NCI-H1105 (cell line): ENCODE results near the gene PPP2R2C.

Experiments
- DNase-seq: peaks from one replicate; lab custom pipeline; 2025; lab: John Stamatoyannopoulos, UW

Gene PPP2R2C

GRCh38 chr4:6396696-6397236 is 75.6 kb downstream of the PPP2R2C start:
- no peak for DNase-seq

- no peak for DNase-seq
Measured at GRCh38 chr4:6395466-6396228, 76.8 kb downstream of the PPP2R2C start.

- no peak for DNase-seq
Measured at GRCh38 chr4:6394671-6395081, 77.7 kb downstream of the PPP2R2C start.

GRCh38 chr4:6393544-6394475 is 78.6 kb downstream of the PPP2R2C start:
- DNase-seq, result no peak

GRCh38 chr4:6393066-6393465 is 79.3 kb downstream of the PPP2R2C start:
- DNase-seq, result no peak

- DNase-seq, result no peak
Measured at GRCh38 chr4:6392407-6392806, 80.0 kb downstream of the PPP2R2C start.

- no peak for DNase-seq
Measured at GRCh38 chr4:6391852-6392188, 80.6 kb downstream of the PPP2R2C start.

GRCh38 chr4:6391186-6391851 is 81.1 kb downstream of the PPP2R2C start:
- DNase-seq, result no peak

- no peak for DNase-seq
Measured at GRCh38 chr4:6390356-6390755, 82.1 kb downstream of the PPP2R2C start.

- no peak for DNase-seq
Measured at GRCh38 chr4:6389142-6389825, 83.1 kb downstream of the PPP2R2C start.

- no peak for DNase-seq
Measured at GRCh38 chr4:6388713-6389112, 83.7 kb downstream of the PPP2R2C start.

- DNase-seq, result no peak
Measured at GRCh38 chr4:6387946-6388345, 84.5 kb downstream of the PPP2R2C start.

- no peak for DNase-seq
Measured at GRCh38 chr4:6386091-6386490, 86.3 kb downstream of the PPP2R2C start.

GRCh38 chr4:6385288-6385687 is 87.1 kb downstream of the PPP2R2C start:
- no peak for DNase-seq

GRCh38 chr4:6384541-6384940 is 87.9 kb downstream of the PPP2R2C start:
- DNase-seq, result no peak

- no peak for DNase-seq
Measured at GRCh38 chr4:6383929-6384328, 88.5 kb downstream of the PPP2R2C start.

- DNase-seq, result no peak
Measured at GRCh38 chr4:6383009-6383404, 89.4 kb downstream of the PPP2R2C start.

- no peak for DNase-seq
Measured at GRCh38 chr4:6381571-6382123, 90.8 kb downstream of the PPP2R2C start.

- no peak for DNase-seq
Measured at GRCh38 chr4:6380746-6381410, 91.5 kb downstream of the PPP2R2C start.

GRCh38 chr4:6379767-6380745 is 92.4 kb downstream of the PPP2R2C start:
- DNase-seq, result no peak
